Parathyroid adenoma (tissue), 2 donors: Measurements from ENCODE around the gene CBX1.

ENCODE experiments used
- H2AFZ ChIP-seq: fragments of 300-600 bp; sonication (generic); one replicate; pipeline ENCODE4 v1.7.0; 2017; ENCODE audit warnings: antibody characterized with exemption, mild to moderate bottlenecking
- H3K27ac ChIP-seq: fragments of 300-600 bp; sonication (generic); one replicate; pipeline ENCODE4 v1.7.0; 2017
- H3K27me3 ChIP-seq: fragments of 300-600 bp; sonication (generic); one replicate; pipeline ENCODE4 v1.7.0; 2017; ENCODE audit warnings: low read length; ENCODE audit not compliant: control insufficient read depth, insufficient read depth
- H3K36me3 ChIP-seq: fragments of 300-600 bp; sonication (generic); one replicate; pipeline ENCODE4 v1.7.0; 2017; ENCODE audit warnings: low read length; ENCODE audit not compliant: control insufficient read depth, insufficient read depth
- H3K4me1 ChIP-seq: fragments of 300-600 bp; sonication (generic); one replicate; pipeline ENCODE4 v1.7.0; 2017; ENCODE audit warnings: control low read depth
- H3K4me2 ChIP-seq: fragments of 300-600 bp; sonication (generic); one replicate; pipeline ENCODE4 v1.7.0; 2017; ENCODE audit warnings: low read length
- H3K4me3 ChIP-seq: fragments of 300-600 bp; sonication (generic); one replicate; pipeline ENCODE4 v1.7.0; 2017; ENCODE audit warnings: low read depth, low read length
- H3K79me2 ChIP-seq: fragments of 300-600 bp; sonication (generic); one replicate; pipeline ENCODE4 v1.7.0; 2017; ENCODE audit warnings: control low read depth
- H3K9ac ChIP-seq: fragments of 300-600 bp; sonication (generic); one replicate; pipeline ENCODE4 v1.7.0; 2017; ENCODE audit warnings: mild to moderate bottlenecking
- H3K9me3 ChIP-seq: fragments of 300-600 bp; sonication (generic); one replicate; pipeline ENCODE4 v1.7.0; 2017; ENCODE audit warnings: low read length; ENCODE audit not compliant: control insufficient read depth
- TF ChIP-seq, protein P1 (sequence below): fragments of 300-600 bp; sonication (generic); IDR thresholded peaks from one replicate; pipeline ENCODE4 v1.7.0; 2017; ENCODE audit warnings: antibody characterized with exemption, mild to moderate bottlenecking
- donor health status: primary hyperparathyroidism.

The CBX1 gene

DNA sequence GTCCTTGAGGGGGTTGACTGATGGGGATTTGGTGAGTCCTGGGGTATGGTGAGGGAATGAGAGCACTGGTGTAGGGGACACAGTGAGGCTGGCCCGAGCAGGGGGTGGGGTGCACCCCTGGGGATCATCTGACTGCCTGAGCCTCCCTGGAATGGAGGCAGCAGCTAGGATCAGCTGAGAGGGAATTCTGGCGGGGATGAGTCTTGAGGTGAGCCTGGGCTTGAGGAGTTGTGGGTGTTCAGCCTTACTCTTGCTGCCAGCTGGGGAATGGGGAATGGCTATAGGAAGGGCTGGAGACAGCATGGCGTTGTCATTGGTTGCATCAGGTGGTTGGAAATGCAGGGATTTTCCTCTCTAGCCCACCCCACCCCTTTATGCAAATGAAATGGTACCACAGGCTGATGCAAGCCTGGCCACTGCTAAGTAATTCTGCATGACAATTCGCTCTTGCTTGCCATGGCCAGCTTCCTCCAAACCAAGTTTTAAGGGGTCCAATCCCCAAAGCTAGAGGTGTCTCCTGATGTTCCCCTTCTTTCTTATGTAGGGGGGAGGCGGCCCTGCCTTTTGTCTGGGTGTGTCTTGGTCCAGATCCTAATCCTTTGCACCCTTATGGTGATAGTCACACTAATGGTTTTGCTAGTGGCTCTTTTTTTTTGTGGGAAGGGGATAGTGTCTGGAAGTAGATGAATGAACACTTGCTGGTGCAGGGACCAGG is 45.6 kb downstream of the CBX1 start:
- Histone ChIP-seq H3K4me3 (no peak overlapping the region), H3K36me3 (no peaks in the 10 kb centered on the region), H3K4me1 (peaks cover 44% of the 10 kb centered on the region), H3K9me3 (no peaks in the 10 kb centered on the region), H3K27ac (no peak overlapping the region), H3K79me2 (peaks cover 25% of the 10 kb centered on the region), H3K4me2 (no peak overlapping the region), H3K9ac (no peak overlapping the region), H2AFZ (no peak overlapping the region), H3K27me3 (no peaks in the 10 kb centered on the region)
- TF ChIP-seq, protein P1, sequence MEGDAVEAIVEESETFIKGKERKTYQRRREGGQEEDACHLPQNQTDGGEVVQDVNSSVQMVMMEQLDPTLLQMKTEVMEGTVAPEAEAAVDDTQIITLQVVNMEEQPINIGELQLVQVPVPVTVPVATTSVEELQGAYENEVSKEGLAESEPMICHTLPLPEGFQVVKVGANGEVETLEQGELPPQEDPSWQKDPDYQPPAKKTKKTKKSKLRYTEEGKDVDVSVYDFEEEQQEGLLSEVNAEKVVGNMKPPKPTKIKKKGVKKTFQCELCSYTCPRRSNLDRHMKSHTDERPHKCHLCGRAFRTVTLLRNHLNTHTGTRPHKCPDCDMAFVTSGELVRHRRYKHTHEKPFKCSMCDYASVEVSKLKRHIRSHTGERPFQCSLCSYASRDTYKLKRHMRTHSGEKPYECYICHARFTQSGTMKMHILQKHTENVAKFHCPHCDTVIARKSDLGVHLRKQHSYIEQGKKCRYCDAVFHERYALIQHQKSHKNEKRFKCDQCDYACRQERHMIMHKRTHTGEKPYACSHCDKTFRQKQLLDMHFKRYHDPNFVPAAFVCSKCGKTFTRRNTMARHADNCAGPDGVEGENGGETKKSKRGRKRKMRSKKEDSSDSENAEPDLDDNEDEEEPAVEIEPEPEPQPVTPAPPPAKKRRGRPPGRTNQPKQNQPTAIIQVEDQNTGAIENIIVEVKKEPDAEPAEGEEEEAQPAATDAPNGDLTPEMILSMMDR, result no peak

DNA sequence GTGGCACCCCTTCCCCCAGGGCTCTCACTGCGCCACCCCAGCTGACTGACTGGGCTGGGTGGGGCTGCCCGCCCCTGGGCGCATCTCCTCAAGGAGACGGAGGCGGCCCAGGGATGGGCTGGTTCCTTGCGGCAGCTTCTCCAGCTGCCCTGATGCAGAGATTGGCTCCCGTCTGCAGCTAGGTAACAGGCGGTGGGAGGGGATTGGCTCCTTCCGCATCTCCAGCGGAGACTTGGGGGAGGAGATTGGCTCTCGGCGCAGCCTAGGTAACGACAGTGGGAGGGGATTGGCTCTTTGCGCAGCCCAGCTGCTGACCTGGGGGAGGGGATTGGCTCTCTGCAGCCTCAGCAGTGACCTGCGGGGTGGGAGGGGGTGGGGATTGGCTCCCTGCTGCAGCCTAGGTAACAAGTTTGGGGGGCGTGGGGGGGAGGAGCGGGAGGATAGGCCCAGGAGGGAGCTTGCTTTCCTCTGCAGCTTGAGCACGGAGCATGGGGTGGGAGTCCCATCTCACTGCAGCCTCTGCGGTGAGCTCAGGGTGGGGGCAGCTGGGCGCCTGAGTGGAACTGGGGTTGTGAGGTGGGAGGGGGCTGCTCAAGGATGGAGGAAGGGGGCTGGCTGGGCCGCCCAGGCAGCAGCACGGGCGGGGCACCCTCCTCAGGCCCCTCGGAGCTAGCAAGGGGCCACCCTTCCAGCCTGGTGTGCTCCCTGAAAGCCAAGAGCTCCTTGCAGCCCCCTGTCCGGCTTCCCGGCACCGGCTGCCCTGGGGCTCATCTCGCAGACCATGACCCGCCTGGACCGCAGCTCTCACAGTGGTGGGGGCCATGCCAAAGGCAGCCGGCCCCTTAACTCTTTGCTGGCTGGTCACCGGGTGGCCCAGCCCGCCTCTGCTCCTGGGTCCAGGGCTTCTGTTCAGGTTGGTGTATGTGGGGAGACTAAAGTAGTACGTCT is 46.8 kb downstream of the CBX1 start:
- peak overlapping the region; percentile 58 for H3K4me2 ChIP-seq
- no peak overlapping the region for H3K9ac ChIP-seq
- H3K4me1 ChIP-seq, result peaks cover 47% of the 10 kb centered on the region
- peak overlapping the region; percentile 63 for H3K27ac ChIP-seq
- H3K36me3 ChIP-seq, result no peaks in the 10 kb centered on the region
- peaks cover 28% of the 10 kb centered on the region for H3K79me2 ChIP-seq
- H3K27me3 ChIP-seq, result no peaks in the 10 kb centered on the region
- no peaks in the 10 kb centered on the region for H3K9me3 ChIP-seq
- H2AFZ ChIP-seq, result peak overlapping the region; percentile 71
- H3K4me3 ChIP-seq, result peak overlapping the region; percentile 38
- TF ChIP-seq, protein P1, result no peak

DNA sequence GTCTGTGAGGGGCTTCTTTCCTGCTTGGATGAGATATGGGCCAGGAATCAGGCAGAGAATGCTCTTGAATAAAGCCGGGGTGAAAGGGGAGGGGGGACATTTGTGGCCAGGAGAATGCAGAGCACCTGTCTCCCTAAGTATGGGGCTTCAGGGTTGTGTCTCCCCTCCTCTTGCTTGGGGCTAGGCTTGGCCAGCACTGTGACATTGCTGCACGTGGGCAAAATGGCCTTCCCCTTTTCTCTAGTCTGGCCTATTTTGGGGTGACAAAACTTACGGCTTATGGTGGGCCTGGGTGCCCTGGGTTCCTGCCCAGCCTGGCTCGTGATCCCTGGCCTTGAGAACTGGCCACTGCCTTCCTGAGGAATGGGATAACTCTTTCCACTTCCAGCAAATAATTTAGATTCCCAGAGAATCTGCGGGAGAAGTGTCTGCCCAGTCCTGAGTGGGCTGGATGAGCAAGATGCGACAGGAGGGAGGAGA is 47.5 kb downstream of the CBX1 start:
- Histone ChIP-seq H3K9ac (no peak overlapping the region), H3K27ac (peak overlapping the region; percentile 63), H3K36me3 (no peaks in the 10 kb centered on the region), H3K9me3 (no peaks in the 10 kb centered on the region), H3K79me2 (peaks cover 31% of the 10 kb centered on the region), H3K4me3 (peak overlapping the region; percentile 38), H3K27me3 (no peaks in the 10 kb centered on the region), H3K4me1 (peaks cover 50% of the 10 kb centered on the region), H3K4me2 (peak overlapping the region; percentile 58), H2AFZ (peak overlapping the region; percentile 71)
- TF ChIP-seq, protein P1, result no peak

DNA sequence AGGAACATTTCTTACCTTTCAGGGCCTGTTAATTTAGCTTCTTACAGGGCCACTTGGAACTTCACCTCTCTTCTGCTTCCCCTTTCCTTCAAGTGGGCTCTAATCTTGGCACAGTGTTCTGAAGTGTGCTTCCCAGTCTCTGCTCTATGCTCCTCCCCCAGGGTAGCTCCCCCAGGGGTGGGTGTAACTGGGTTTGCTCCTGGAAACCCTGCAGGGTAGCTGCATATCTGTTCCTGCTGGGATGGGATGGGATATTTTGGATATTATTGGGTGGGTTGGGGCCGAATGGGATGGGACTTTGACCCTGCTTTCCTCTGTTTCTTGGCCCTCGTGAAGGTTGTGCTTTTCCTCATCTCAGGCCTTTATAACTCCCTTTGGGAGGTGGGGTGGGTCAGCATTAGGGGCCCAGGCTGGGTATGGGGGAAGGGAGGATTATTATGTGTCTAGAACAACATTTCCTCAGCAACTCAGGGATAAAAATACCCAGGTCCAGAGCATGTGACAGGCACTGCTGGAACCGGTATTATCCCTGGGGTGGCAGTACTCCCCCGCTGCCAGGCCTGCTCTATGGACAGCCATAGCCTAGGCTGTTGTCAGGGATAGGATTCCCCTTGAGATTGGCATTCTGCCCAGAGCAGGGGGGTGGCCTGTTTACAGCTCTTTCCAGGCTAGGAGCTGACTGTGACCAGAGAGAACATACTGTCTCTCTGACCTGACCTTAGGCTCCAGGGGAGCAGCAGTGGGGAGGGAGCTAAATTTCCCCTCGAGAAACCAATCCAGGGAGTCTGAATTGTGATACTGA is 48.1 kb downstream of the CBX1 start:
- no peaks in the 10 kb centered on the region for H3K27me3 ChIP-seq
- peak overlapping the region; percentile 71 for H2AFZ ChIP-seq
- H3K4me1 ChIP-seq, result peaks cover 50% of the 10 kb centered on the region
- no peaks in the 10 kb centered on the region for H3K9me3 ChIP-seq
- H3K27ac ChIP-seq, result peak overlapping the region; percentile 63
- H3K4me3 ChIP-seq, result peak overlapping the region; percentile 38
- peak overlapping the region; percentile 58 for H3K4me2 ChIP-seq
- H3K79me2 ChIP-seq, result peaks cover 32% of the 10 kb centered on the region
- H3K9ac ChIP-seq, result no peak overlapping the region
- no peaks in the 10 kb centered on the region for H3K36me3 ChIP-seq
- TF ChIP-seq, protein P1, result no peak
